ENCODE results near the gene EPPIN.
"Not testable (repeated sequence)": the region's sequence is repeated elsewhere in the genome, so short reads cannot be mapped to it uniquely, and the experiment has no call there.

The EPPIN gene

DNA sequence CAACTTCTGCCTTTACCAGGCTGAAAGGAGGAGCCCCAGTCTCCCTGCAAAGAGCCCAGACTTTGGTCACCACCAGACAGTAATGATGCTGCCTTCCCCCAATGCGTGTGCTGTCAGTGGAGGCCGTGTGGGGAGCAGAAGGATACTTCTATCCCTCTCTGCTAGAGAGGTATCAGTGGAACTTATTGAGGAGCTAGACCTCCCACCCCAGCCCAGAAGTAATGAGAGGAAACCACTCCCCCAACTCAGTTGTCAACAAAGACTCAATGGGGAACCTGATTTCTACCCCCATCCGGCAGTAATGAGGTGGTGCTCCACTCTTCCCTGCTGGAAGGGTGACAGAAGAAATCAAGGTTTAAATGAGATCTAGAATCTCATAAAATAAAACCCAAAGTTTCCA, 36.3 kb upstream of the EPPIN start:
- H3K4me3 ChIP-seq (ENCODE audit: low read length): no peak overlapping the region
- DNase-seq (ENCODE audit: low read depth): no peak
- TF ChIP-seq CTCF (IDR thresholded peaks at IDR 0.05; ENCODE audit: insufficient read depth, low read depth, low read length, missing control alignments): no peak

DNA sequence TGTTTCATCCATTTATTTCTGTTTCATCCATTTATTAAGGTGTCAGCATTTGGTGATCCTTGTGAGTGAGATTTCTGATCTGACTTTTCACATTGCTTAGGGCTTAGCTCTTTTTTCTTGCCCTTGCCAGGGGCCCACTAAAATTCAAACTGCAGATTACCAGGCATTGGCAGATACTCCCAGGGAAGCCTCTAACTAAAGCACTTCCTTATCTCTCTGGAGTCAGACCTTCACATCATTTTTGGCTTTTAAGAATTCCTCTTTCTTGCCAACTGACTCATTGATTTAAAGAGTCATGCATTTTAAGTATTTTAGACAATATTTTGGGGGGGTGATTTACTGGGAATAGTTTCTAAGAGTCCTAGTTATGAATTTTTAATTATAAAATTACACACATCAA, 34.5 kb upstream of the EPPIN start:
- TF ChIP-seq CTCF (IDR thresholded peaks at IDR 0.05; ENCODE audit: insufficient read depth, low read depth, low read length, missing control alignments): no peak
- DNase-seq (ENCODE audit: low read depth): no peak
- H3K4me3 ChIP-seq (ENCODE audit: low read length): no peak overlapping the region

DNA sequence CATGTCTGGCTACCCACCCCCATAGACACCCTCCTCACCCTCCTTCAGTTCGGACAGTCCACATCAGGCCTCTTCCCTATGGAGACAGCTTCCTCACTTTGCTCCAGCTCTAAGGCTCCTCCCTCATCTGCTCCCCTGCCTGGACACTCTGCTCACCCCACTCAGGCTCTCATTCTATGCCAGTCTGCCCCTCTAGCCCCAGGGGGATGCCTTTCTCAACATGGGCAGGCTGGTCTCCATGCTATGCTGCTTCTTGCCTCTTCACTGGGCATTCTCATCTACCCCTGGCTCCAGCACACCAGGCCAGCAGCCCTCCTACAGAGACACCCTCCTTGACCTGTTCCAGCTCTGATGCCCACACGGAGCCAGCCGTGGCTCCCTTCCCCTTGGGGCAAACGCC, 32.0 kb upstream of the EPPIN start, which contains the start of gene WFDC8:
TSS of gene WFDC8 (minus strand) at position 101 of the 400 bp plus-strand sequence. CDS start at position 64, 37 bp downstream.
- TF ChIP-seq CTCF (IDR thresholded peaks at IDR 0.05; ENCODE audit: insufficient read depth, low read depth, low read length, missing control alignments): no peak
- H3K4me3 ChIP-seq (ENCODE audit: low read length): no peak within 1 kb of the TSS
- no peak for DNase-seq (ENCODE audit: low read depth)

DNA sequence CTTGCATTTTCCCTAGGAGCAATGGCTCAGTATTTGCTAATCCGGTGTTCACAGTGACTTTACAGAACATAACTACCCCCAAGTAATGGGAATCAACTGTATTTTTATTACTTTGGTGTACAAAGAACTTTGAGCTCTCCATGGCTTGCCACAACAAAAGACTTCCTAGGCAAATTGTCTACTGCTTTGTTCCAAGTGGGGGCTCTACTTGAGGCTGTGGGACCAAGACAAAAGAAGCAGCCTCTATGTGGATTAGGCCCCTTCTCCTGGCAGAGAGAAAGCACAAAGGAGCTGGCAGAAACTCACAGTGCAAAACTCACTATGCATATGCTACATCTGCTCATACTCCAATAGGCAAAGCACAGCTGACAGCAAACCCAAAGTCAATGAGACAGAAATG, 31.0 kb upstream of the EPPIN start:
- DNase-seq (ENCODE audit: low read depth): no peak
- H3K4me3 ChIP-seq (ENCODE audit: low read length): no peak overlapping the region
- no peak for TF ChIP-seq CTCF (IDR thresholded peaks at IDR 0.05; ENCODE audit: insufficient read depth, low read depth, low read length, missing control alignments)

DNA sequence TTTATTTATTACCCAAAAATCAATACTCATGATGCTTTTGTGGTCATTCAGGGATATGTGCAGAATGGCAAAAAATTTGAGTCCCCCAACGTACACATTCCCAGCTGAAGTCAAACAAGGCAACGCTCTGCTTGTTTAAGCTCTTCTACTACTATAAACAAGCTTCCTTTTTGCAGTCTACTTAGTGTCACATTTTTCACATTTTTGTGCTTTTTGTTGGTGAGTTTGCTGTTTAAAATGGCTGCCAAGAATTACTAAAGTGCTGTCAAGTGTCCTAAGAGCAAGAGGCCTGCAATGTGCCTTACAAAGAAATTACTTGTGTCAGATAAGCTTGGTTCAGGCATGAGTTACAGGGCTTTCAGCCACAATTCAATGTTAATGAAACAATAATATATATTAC, 29.8 kb upstream of the EPPIN start:
- H3K4me3 ChIP-seq (ENCODE audit: low read length): no peak overlapping the region
- DNase-seq (ENCODE audit: low read depth): no peak
- no peak for TF ChIP-seq CTCF (IDR thresholded peaks at IDR 0.05; ENCODE audit: insufficient read depth, low read depth, low read length, missing control alignments)

DNA sequence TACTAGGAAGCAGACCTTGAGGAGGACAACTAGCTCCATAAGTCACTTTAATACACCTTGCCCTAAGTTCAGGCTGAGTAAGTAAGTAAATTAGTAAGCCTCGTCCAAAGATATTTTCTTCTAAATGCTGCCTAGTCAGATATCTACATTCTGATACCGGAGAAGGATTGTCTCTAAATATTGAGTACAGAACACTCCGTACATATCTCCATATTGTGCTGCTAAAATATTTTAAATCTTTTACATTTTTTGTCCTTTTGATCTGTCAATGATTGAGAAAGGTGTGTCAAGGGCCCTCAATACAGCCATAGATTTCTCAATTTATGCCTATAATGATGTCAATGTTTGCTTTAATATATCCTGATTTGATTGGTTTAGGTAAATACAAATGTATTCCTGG, 28.7 kb upstream of the EPPIN start:
- TF ChIP-seq CTCF (IDR thresholded peaks at IDR 0.05; ENCODE audit: insufficient read depth, low read depth, low read length, missing control alignments): no peak
- no peak overlapping the region for H3K4me3 ChIP-seq (ENCODE audit: low read length)
- no peak for DNase-seq (ENCODE audit: low read depth)

DNA sequence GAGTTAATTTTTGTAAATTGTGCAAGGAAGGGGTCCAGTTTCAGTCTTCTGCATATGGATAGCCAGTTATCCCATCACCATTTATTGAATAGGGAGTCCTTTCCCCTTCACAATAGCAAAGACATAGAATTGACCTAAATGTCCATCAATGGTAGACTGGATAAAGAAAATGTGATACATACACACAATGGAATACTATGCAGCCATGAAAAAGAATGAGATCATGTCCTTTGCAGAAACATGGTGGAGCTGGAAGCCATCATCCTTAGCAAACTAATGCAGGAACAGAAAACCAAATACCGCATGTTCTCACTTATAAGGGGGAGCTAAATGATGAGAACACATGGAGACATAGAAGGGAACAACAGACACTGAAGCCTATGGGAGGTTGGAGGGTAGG, 22.4 kb upstream of the EPPIN start:
- H3K4me3 ChIP-seq (ENCODE audit: low read length); DNase-seq (ENCODE audit: low read depth): not testable (repeated sequence)

All from epithelial cell of esophagus (primary cell).